Panc1 (cell line): ENCODE data around the gene IL19.

ENCODE experiments used
- CTCF ChIP-seq: fragments of 450-650 bp; IDR thresholded peaks from 2 replicates; pipeline ENCODE4 v1.5.1; 2017; ENCODE audit warnings: mild to moderate bottlenecking
- SIN3A ChIP-seq: IDR thresholded peaks from 2 replicates; pipeline ENCODE4 v1.6.1; 2012; ENCODE audit warnings: low read depth, mild to moderate bottlenecking, low read length, moderate library complexity, borderline replicate concordance; ENCODE audit not compliant: insufficient read depth
- TCF7L2 ChIP-seq: IDR thresholded peaks from 2 replicates; pipeline ENCODE4 v1.6.1; 2011; ENCODE audit warnings: mild to moderate bottlenecking, low read depth, low read length, inconsistent platforms

GRCh38 chr1:206828765-206829164 is 58.2 kb downstream of the IL19 start:
- TF ChIP-seq CTCF (no peak), TCF7L2 (no peak), SIN3A (no peak)
